ENCODE measurements around the gene FMN1.

GRCh38 chr15:33171202-33171601 lies 23.3 kb downstream of the FMN1 start:
- TF ChIP-seq ZBTB34 (CRISPR knock-in tag; IDR thresholded peaks at IDR 0.05) (no peak), ZNF503 (CRISPR knock-in tag; IDR thresholded peaks at IDR 0.05) (no peak), PREB (CRISPR knock-in tag; IDR thresholded peaks at IDR 0.05) (no peak), EP300 (IDR thresholded peaks at IDR 0.05; ENCODE audit: low read depth in 2 of 2, low read length in 2 of 2) (no peak), EP300 (CRISPR knock-in tag; IDR thresholded peaks at IDR 0.05; ENCODE audit: borderline replicate concordance) (no peak), KDM1A (CRISPR knock-in tag; IDR thresholded peaks at IDR 0.05) (no peak), ZBTB2 (CRISPR knock-in tag; IDR thresholded peaks at IDR 0.05; ENCODE audit: low read depth) (no peak), ZNF672 (CRISPR knock-in tag; IDR thresholded peaks at IDR 0.05) (no peak), PRDM15 (CRISPR knock-in tag; IDR thresholded peaks at IDR 0.05) (no peak), ATF4 (CRISPR knock-in tag; IDR thresholded peaks at IDR 0.05) (no peak), POLR2A (IDR thresholded peaks at IDR 0.05; ENCODE audit: insufficient read depth in 1 of 2, low read depth in 2 of 2, low read length in 2 of 2) (no peak), CSRNP1 (CRISPR knock-in tag; IDR thresholded peaks at IDR 0.05) (no peak)

Data from HepG2 (cell line).